Fibroblast of lung (primary cell): Measurements from ENCODE around the gene NEK8. TPM values are rescaled to one million over a fixed set of nuclear protein-coding genes. Genes with fewer than 3 reads are reported as not detected.
A peak's percentile ranks its signal among the peaks of the same experiment; 100 is the strongest.

Experiments
- DNase-seq, 2 donors: peaks; one replicate each; pipeline versions ENCODE4 v3.0.0 to v3.0.0-alpha.2; 2010; ENCODE audit warnings: low read depth in 2 of 2
- H2AFZ ChIP-seq: 2 replicates; pipeline ENCODE4 v1.5.1; 2012; ENCODE audit warnings: low read length, control low read depth, inconsistent platforms
- H3K27ac ChIP-seq: 2 replicates; pipeline ENCODE4 v1.5.1; 2011; ENCODE audit warnings: low read length, control low read depth; ENCODE audit not compliant: insufficient read depth
- H3K27me3 ChIP-seq: 2 replicates; pipeline ENCODE4 v1.5.1; 2011; ENCODE audit warnings: mild to moderate bottlenecking, low read length; ENCODE audit not compliant: control insufficient read depth, insufficient read depth
- H3K36me3 ChIP-seq: 2 replicates; pipeline ENCODE4 v1.5.1; 2011; ENCODE audit warnings: low read length; ENCODE audit not compliant: control insufficient read depth, insufficient read depth
- H3K4me1 ChIP-seq: 2 replicates; pipeline ENCODE4 v1.5.1; 2011; ENCODE audit warnings: low read length; ENCODE audit not compliant: control insufficient read depth, insufficient read depth; ENCODE audit errors: extremely low read depth
- H3K4me2 ChIP-seq: 2 replicates; pipeline ENCODE4 v1.5.1; 2011; ENCODE audit warnings: low read length, control low read depth; ENCODE audit not compliant: insufficient read depth; ENCODE audit errors: extremely low read depth
- H3K4me3 ChIP-seq, 4 experiments: fragments of 200-600 bp in 1 of 4; sonication (generic) in 1 of 4; replicated peaks in 1 of 4; 2 replicates each; pipeline ENCODE4 v1.5.1; 2011 to 2016; ENCODE audit warnings: low read length in 4 of 4, low read depth in 3 of 4, mild to moderate bottlenecking in 3 of 4, control low read depth in 2 of 4, inconsistent platforms in 1 of 4, mixed read lengths in 1 of 4; ENCODE audit not compliant: insufficient read depth in 1 of 4; ENCODE audit errors: control extremely low read depth in 1 of 4
- H3K79me2 ChIP-seq: 2 replicates; pipeline ENCODE4 v1.5.1; 2012; ENCODE audit warnings: mild to moderate bottlenecking, low read length, inconsistent platforms; ENCODE audit not compliant: control insufficient read depth, insufficient read depth
- H3K9ac ChIP-seq: 2 replicates; pipeline ENCODE4 v1.5.1; 2011; ENCODE audit warnings: mild to moderate bottlenecking, low read length, control low read depth; ENCODE audit not compliant: insufficient read depth
- H3K9me3 ChIP-seq: 2 replicates; pipeline ENCODE4 v1.5.1; 2012; ENCODE audit warnings: low read depth, low read length; ENCODE audit not compliant: control insufficient read depth, insufficient read depth
- H4K20me1 ChIP-seq: 2 replicates; pipeline ENCODE4 v1.5.1; 2011; ENCODE audit warnings: low read length; ENCODE audit not compliant: control insufficient read depth, insufficient read depth; ENCODE audit errors: extremely low read depth
- CTCF ChIP-seq, 2 donors: IDR thresholded peaks in 1 of 2; conservative IDR thresholded peaks in 1 of 2; 1 replicate in 1 of 2; 2 replicates in 1 of 2; pipeline ENCODE4 v1.5.1; 2011 to 2012; ENCODE audit warnings: low read length in 2 of 2, control low read depth in 1 of 2, inconsistent platforms in 1 of 2, low read depth in 1 of 2, mild to moderate bottlenecking in 1 of 2
- EZH2 ChIP-seq: IDR thresholded peaks from 2 replicates; pipeline ENCODE4 v1.5.1; 2012; ENCODE audit warnings: low read length, control low read depth, mild to moderate bottlenecking; ENCODE audit errors: missing control alignments
- polyA plus RNA-seq, 2 donors: library from polyadenylated mRNA; depleted of rRNA in 1 of 2; stranded (reverse) in 1 of 2; unstranded in 1 of 2; fragments of >200 nt; gene quantifications; 2 replicates each; pipeline ENCODE4 v1.2.1, GENCODE V29; 2011 to 2012; ENCODE audit warnings: missing spikeins in 1 of 2
- total RNA-seq: library from RNA; depleted of rRNA; stranded (reverse); fragments of >200 nt; gene quantifications from 2 replicates; pipeline ENCODE4 v1.2.1, GENCODE V29; 2014

NEK8 gene
- total and polyA plus RNA-seq, 2 donors (not counting 1 experiment from before 2014, with no cell fraction given): 2.8 to 3.8 TPM

- Histone ChIP-seq H3K36me3 (peaks cover 24% of the 10 kb centered on the region), H2AFZ (no peak overlapping the region), H4K20me1 (no peaks in the 10 kb centered on the region), H3K4me1 (peaks cover 2% of the 10 kb centered on the region), H3K9ac (no peak overlapping the region), H3K4me3 (no peak overlapping the region), H3K27ac (no peak overlapping the region), H3K27me3 (no peaks in the 10 kb centered on the region), H3K79me2 (peaks cover 2% of the 10 kb centered on the region), H3K4me2 (no peak overlapping the region), H3K9me3 (no peaks in the 10 kb centered on the region)
- peak; percentile 26 to 56 for DNase-seq
- TF ChIP-seq EZH2 (no peak), CTCF (conservative IDR thresholded peaks at IDR 0.05 in 1 of 2, IDR thresholded peaks at IDR 0.05 in 1 of 2; ENCODE audit: low read depth in 1 of 2, low read length in 2 of 2) (no peak)
Observed at GRCh38 chr17:28755486-28755885, 26.9 kb downstream of the NEK8 start.

- TF ChIP-seq CTCF (conservative IDR thresholded peaks at IDR 0.05 in 1 of 2, IDR thresholded peaks at IDR 0.05 in 1 of 2; ENCODE audit: low read depth in 1 of 2, low read length in 2 of 2) (no peak), EZH2 (no peak)
- Histone ChIP-seq H3K9ac (no peak overlapping the region), H3K9me3 (no peaks in the 10 kb centered on the region), H3K36me3 (peaks cover 19% of the 10 kb centered on the region), H3K79me2 (no peaks in the 10 kb centered on the region), H4K20me1 (no peaks in the 10 kb centered on the region), H3K27ac (no peak overlapping the region), H3K4me1 (peaks cover 2% of the 10 kb centered on the region), H2AFZ (no peak overlapping the region), H3K4me3 (no peak overlapping the region), H3K27me3 (no peaks in the 10 kb centered on the region), H3K4me2 (no peak overlapping the region)
- no peak for DNase-seq
Observed at GRCh38 chr17:28756049-28756804, 27.6 kb downstream of the NEK8 start.

GRCh38 chr17:28758411-28759121 lies 30.0 kb downstream of the NEK8 start:
- peaks cover 14% of the 10 kb centered on the region for H3K36me3 ChIP-seq
- H3K9ac ChIP-seq: no peak overlapping the region
- no peaks in the 10 kb centered on the region for H3K79me2 ChIP-seq
- no peaks in the 10 kb centered on the region for H3K9me3 ChIP-seq
- TF ChIP-seq EZH2 (no peak), CTCF (conservative IDR thresholded peaks at IDR 0.05 in 1 of 2, IDR thresholded peaks at IDR 0.05 in 1 of 2; ENCODE audit: low read depth in 1 of 2, low read length in 2 of 2) (no peak)
- H2AFZ ChIP-seq: no peak overlapping the region
- no peak for DNase-seq
- no peak overlapping the region for H3K4me3 ChIP-seq
- no peaks in the 10 kb centered on the region for H4K20me1 ChIP-seq
- H3K4me1 ChIP-seq: peaks cover 2% of the 10 kb centered on the region
- no peak overlapping the region for H3K27ac ChIP-seq
- H3K4me2 ChIP-seq: no peak overlapping the region
- no peaks in the 10 kb centered on the region for H3K27me3 ChIP-seq
